Neuronal stem cell (in vitro differentiated cells): ENCODE measurements around the gene GSX2.

Source experiments
- DNase-seq: peaks from one replicate; pipeline ENCODE4 v3.0.0-alpha.2; 2013; ENCODE audit warnings: low spot score
- H2AFZ ChIP-seq: one replicate; pipeline ENCODE4 v1.6.1; 2013; ENCODE audit warnings: mild to moderate bottlenecking, low read length, inconsistent platforms
- H2AK5ac ChIP-seq: 2 replicates; pipeline ENCODE4 v1.6.1; 2013; ENCODE audit warnings: low read depth, mild to moderate bottlenecking, inconsistent platforms, low read length, moderate library complexity, mixed read lengths
- H2BK120ac ChIP-seq: 2 replicates; pipeline ENCODE4 v1.6.1; 2013; ENCODE audit warnings: low read depth, mild to moderate bottlenecking, inconsistent platforms, low read length, moderate library complexity, mixed read lengths
- H2BK12ac ChIP-seq: one replicate; pipeline ENCODE4 v1.6.1; 2013; ENCODE audit warnings: low read length, inconsistent platforms
- H2BK15ac ChIP-seq: 2 replicates; pipeline ENCODE4 v1.6.1; 2013; ENCODE audit warnings: mild to moderate bottlenecking, low read length, inconsistent platforms, mixed read lengths
- H2BK5ac ChIP-seq: one replicate; pipeline ENCODE4 v1.6.1; 2013; ENCODE audit warnings: inconsistent platforms, mild to moderate bottlenecking, low read length, moderate library complexity
- H3K14ac ChIP-seq: one replicate; pipeline ENCODE4 v1.6.1; 2013; ENCODE audit warnings: low read length, inconsistent platforms
- H3K18ac ChIP-seq: 2 replicates; pipeline ENCODE4 v1.6.1; 2013; ENCODE audit warnings: low read length, inconsistent platforms
- H3K23ac ChIP-seq: 2 replicates; pipeline ENCODE4 v1.6.1; 2013; ENCODE audit warnings: low read depth, mild to moderate bottlenecking, mixed read lengths, low read length, inconsistent platforms; ENCODE audit not compliant: poor library complexity
- H3K27ac ChIP-seq: replicated peaks from 3 replicates; pipeline ENCODE4 v1.5.1; 2013; ENCODE audit warnings: low read length, inconsistent platforms
- H3K27me3 ChIP-seq, 3 experiments: 2 replicates each; pipeline ENCODE4 v1.6.1; 2013; ENCODE audit warnings: low read length in 3 of 3, mild to moderate bottlenecking in 2 of 3, inconsistent platforms in 1 of 3, low read depth in 1 of 3, mixed read lengths in 1 of 3, moderate library complexity in 1 of 3; ENCODE audit not compliant: control insufficient read depth in 3 of 3, insufficient read depth in 3 of 3
- H3K36me3 ChIP-seq, 2 donors: replicated peaks in 1 of 2; 2 replicates each; pipeline ENCODE4 v1.6.1; 2013; ENCODE audit warnings: low read length in 2 of 2; ENCODE audit not compliant: control insufficient read depth in 2 of 2, insufficient read depth in 2 of 2
- H3K4ac ChIP-seq: 2 replicates; pipeline ENCODE4 v1.6.1; 2013; ENCODE audit warnings: inconsistent platforms, mild to moderate bottlenecking, low read length, moderate library complexity
- H3K4me1 ChIP-seq, 2 donors: 1 replicate in 1 of 2; 2 replicates in 1 of 2; pipeline ENCODE4 v1.6.1; 2013; ENCODE audit warnings: low read length in 2 of 2, low read depth in 1 of 2; ENCODE audit not compliant: control insufficient read depth in 2 of 2, insufficient read depth in 1 of 2
- H3K4me2 ChIP-seq: one replicate; pipeline ENCODE4 v1.6.1; 2013; ENCODE audit warnings: mild to moderate bottlenecking, low read length, inconsistent platforms; ENCODE audit not compliant: insufficient read depth, poor library complexity, severe bottlenecking
- H3K4me3 ChIP-seq, 2 donors: 2 replicates each; pipeline ENCODE4 v1.5.1; 2013; ENCODE audit warnings: low read length in 2 of 2, mild to moderate bottlenecking in 2 of 2, inconsistent platforms in 1 of 2, moderate library complexity in 1 of 2
- H3K79me1 ChIP-seq: one replicate; pipeline ENCODE4 v1.6.1; 2013; ENCODE audit warnings: low read depth, mild to moderate bottlenecking, inconsistent platforms, low read length, moderate library complexity
- H3K9ac ChIP-seq: one replicate; pipeline ENCODE4 v1.6.1; 2013; ENCODE audit warnings: mild to moderate bottlenecking, low read depth, low read length, inconsistent platforms; ENCODE audit not compliant: poor library complexity
- H3K9me3 ChIP-seq, 2 donors: replicated peaks in 1 of 2; 2 replicates each; pipeline versions ENCODE3 to v1.6.1; 2013; ENCODE audit warnings: low read length in 2 of 2, mild to moderate bottlenecking in 2 of 2, inconsistent platforms in 1 of 2, low read depth in 1 of 2, mixed read lengths in 1 of 2, moderate library complexity in 1 of 2; ENCODE audit not compliant: control insufficient read depth in 2 of 2, insufficient read depth in 1 of 2
- H4K8ac ChIP-seq: one replicate; pipeline ENCODE4 v1.6.1; 2013; ENCODE audit warnings: low read depth, mild to moderate bottlenecking, inconsistent platforms, low read length, moderate library complexity
- H4K91ac ChIP-seq: one replicate; pipeline ENCODE4 v1.6.1; 2013; ENCODE audit warnings: low read length, low read depth, mild to moderate bottlenecking, inconsistent platforms; ENCODE audit not compliant: poor library complexity
- WGBS, 2 donors: extraction: QIAGEN DNeasy Blood & Tissue Kit; methylation state at CpG; one replicate each; pipeline ENCODE4 v1.1.7; 2013; ENCODE audit warnings: missing lambda C conversion rate in 2 of 2, mixed read lengths in 1 of 2; ENCODE audit not compliant: insufficient read length in 2 of 2, insufficient replicate concordance in 1 of 2; ENCODE audit errors: extremely low coverage in 2 of 2; 5-methylcytosine and 5-hydroxymethylcytosine counted together

Gene GSX2

DNA sequence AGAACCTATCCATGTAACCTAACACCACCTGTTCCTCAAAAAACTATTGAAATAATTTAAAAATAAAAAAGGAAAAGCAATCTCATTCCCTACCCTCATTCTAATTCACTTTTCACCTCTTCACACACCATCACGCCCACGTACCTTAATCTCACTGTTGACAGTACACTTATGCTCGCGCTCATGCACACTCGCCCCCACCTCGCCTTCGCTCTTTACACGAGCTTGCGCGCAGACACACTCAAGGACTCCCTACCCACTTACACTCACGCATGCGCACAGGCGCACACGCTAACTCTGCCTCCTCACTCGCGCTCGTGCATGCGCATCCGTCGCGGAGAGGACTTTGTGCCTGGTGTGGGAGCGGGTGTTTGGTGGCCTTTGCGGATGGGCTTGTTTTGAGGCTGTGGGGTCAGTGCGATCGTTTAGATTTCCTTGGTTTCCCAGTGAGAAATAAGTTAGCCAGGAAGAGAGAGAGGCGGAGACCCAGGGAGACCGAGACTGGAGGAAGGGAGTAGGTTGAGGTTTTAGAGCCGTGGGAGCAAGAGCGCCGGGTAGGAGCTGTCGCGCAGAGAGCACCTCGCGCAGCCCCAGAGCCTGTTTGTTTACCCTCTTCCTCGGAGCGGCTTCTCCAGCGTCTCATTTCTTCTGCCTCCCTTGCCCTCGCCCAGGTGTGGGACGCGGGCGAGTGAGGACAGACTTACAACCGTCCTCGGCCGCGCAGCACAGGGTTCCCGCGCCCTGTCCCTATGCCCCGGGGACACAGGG, 8.1 kb upstream of the GSX2 start:
- Histone ChIP-seq H4K8ac (no peak overlapping the region), H2BK120ac (no peak overlapping the region), H3K36me3 (no peaks in the 10 kb centered on the region), H2AFZ (peak overlapping the region; percentile 77), H3K9me3 (peaks cover 0 to 2% of the 10 kb centered on the region in 2 donors), H3K4me3 (peak overlapping the region; percentile 22 to 71), H3K27me3 (peaks cover 25 to 93% (median 60%) of the 10 kb centered on the region in 3 experiments), H2BK15ac (no peak overlapping the region), H3K18ac (peak overlapping the region; percentile 41), H3K14ac (no peak overlapping the region), H2BK5ac (peak overlapping the region; percentile 76), H3K23ac (peak overlapping the region; percentile 70), H3K4me2 (peak overlapping the region; percentile 64), H2AK5ac (no peak overlapping the region), H3K4ac (no peak overlapping the region), H3K27ac (no peak overlapping the region), H3K79me1 (no peaks in the 10 kb centered on the region), H4K91ac (no peak overlapping the region), H3K9ac (peak overlapping the region; percentile 82), H3K4me1 (peaks cover 16 to 17% of the 10 kb centered on the region in 2 donors), H2BK12ac (peak overlapping the region; percentile 59)
- WGBS, 2 donors: no CpG with 5 or more reads among the region's 48 CpGs
- no peak for DNase-seq

DNA sequence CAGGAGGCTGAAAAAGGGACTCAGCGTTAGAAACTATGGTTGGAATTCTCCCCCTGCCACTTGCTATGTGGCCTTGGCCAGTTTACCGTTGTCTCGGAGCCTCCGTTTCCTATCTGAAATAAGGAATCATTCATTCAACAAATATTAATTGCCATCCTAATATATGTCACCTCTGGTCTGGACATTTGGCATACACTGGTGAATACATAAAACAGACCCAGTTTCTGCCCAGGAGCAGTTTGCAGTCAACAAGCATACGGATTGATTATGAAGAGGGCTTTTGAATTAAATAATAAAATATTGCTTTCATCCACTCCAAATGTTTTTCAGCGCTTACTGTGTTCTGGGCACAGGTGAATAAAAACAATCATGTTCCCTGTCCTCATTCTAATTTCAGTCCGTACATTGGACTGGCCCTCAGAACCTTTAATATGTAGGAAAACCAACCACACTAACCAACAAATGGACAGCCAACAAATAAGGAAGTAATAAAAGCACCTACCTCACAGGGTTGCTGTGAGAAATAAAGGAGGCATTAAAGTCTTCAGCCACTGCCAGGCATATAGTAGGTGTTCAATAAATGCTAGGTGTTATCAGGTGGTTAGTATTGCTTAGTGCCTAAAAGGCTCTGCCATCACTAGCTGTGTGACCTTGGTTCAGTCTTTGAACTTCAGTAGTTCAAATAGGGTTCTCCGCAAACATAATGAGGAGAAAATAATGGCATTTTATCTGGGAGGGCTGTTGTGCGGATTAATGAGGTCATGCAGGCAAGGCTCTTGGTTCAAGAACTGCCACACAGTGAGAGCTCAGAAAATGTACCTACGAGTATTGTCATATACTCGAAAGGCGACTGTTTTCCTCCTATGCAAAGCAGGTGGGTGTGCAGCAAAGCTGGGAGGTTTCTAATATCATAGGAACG, 7.3 kb upstream of the GSX2 start:
- H3K27me3 ChIP-seq: peaks cover 25 to 93% (median 69%) of the 10 kb centered on the region in 3 experiments
- H3K14ac ChIP-seq: no peak overlapping the region
- peaks cover 16 to 17% of the 10 kb centered on the region in 2 donors for H3K4me1 ChIP-seq
- no peak overlapping the region for H2BK120ac ChIP-seq
- no peaks in the 10 kb centered on the region for H3K36me3 ChIP-seq
- H3K23ac ChIP-seq: no peak overlapping the region
- no peak overlapping the region for H4K91ac ChIP-seq
- H2AK5ac ChIP-seq: no peak overlapping the region
- H2BK5ac ChIP-seq: peak overlapping the region; percentile 76
- peak overlapping the region; percentile 77 for H2AFZ ChIP-seq
- H4K8ac ChIP-seq: no peak overlapping the region
- peak overlapping the region; percentile 22 to 71 for H3K4me3 ChIP-seq
- H3K4me2 ChIP-seq: peak overlapping the region; percentile 64
- H3K4ac ChIP-seq: no peak overlapping the region
- no peaks in the 10 kb centered on the region for H3K79me1 ChIP-seq
- no peak overlapping the region for H3K27ac ChIP-seq
- H2BK12ac ChIP-seq: no peak overlapping the region
- no peak overlapping the region for H2BK15ac ChIP-seq
- peak overlapping the region; percentile 24 for H3K9ac ChIP-seq
- H3K18ac ChIP-seq: no peak overlapping the region
- no CpG with 5 or more reads among the region's 13 CpGs for WGBS, 2 donors
- DNase-seq: no peak
- H3K9me3 ChIP-seq: peaks cover 0 to 2% of the 10 kb centered on the region in 2 donors

DNA sequence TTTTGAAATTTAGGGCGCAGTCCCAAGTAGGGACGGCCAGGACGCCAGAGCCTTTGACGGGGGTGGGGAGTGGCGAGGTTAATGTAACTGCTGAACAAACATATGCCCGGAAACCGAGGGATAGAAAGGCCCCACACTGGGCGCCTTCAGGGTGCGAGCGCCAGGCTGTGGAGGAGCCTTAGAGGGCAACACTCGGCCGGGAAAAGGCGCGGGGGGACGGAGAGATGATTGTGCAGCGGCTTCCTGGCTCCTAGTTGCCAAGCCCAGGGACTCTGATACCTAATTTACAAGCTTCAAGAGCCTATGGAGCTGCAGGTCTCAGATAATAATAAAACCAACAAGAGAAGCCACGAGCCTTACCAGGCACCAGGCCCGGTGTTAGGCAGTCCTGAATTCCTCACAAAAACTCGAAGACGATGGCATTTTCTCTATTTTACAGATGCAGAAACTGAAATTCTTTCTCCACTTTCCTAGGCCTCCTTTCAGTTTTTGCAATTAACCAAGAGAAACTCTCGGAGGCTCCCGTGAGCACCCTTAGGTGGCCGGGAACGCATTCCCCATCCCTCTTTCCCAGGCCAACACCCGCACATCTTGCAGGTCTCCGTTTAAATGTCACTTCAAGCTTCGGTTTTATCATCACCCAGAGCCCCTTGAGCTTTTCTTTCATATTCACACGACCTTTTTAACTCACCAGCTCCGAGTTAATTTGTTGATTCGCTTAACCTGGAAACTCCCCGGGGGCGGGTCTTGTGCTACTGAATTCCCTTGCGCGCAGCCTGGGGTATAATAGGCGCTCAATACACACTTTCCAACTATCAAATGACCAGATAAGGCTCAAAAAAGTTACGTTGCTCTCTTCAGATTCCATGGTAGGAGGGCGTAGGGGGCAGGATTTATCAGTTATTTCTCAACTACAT, 6.4 kb upstream of the GSX2 start:
- no CpG with 5 or more reads among the region's 37 CpGs for WGBS, 2 donors
- Histone ChIP-seq H3K14ac (no peak overlapping the region), H2BK15ac (no peak overlapping the region), H2BK120ac (no peak overlapping the region), H3K23ac (no peak overlapping the region), H2BK5ac (no peak overlapping the region), H3K4ac (no peak overlapping the region), H3K79me1 (no peaks in the 10 kb centered on the region), H3K27ac (no peak overlapping the region), H2BK12ac (no peak overlapping the region), H3K9me3 (peaks cover 0 to 2% of the 10 kb centered on the region in 2 donors), H3K9ac (no peak overlapping the region), H2AFZ (no peak overlapping the region), H3K4me1 (peaks cover 16 to 17% of the 10 kb centered on the region in 2 donors), H3K36me3 (no peaks in the 10 kb centered on the region), H3K4me2 (no peak overlapping the region), H3K18ac (peak overlapping the region; percentile 35), H4K91ac (no peak overlapping the region), H3K27me3 (peaks cover 26 to 93% (median 78%) of the 10 kb centered on the region in 3 experiments), H3K4me3 (no peak overlapping the region), H2AK5ac (no peak overlapping the region), H4K8ac (no peak overlapping the region)
- no peak for DNase-seq
